NCI-H526 (cell line): ENCODE results near the gene TPM1.

ENCODE experiments used
- DNase-seq, 2 experiments: peaks; one replicate each; lab custom pipeline; 2025; lab: John Stamatoyannopoulos, UW

TPM1 gene

GRCh38 chr15:63042877-63043334 is 359 bp downstream of the TPM1 start:
- DNase-seq = peak; percentile 42 to 60

DNA sequence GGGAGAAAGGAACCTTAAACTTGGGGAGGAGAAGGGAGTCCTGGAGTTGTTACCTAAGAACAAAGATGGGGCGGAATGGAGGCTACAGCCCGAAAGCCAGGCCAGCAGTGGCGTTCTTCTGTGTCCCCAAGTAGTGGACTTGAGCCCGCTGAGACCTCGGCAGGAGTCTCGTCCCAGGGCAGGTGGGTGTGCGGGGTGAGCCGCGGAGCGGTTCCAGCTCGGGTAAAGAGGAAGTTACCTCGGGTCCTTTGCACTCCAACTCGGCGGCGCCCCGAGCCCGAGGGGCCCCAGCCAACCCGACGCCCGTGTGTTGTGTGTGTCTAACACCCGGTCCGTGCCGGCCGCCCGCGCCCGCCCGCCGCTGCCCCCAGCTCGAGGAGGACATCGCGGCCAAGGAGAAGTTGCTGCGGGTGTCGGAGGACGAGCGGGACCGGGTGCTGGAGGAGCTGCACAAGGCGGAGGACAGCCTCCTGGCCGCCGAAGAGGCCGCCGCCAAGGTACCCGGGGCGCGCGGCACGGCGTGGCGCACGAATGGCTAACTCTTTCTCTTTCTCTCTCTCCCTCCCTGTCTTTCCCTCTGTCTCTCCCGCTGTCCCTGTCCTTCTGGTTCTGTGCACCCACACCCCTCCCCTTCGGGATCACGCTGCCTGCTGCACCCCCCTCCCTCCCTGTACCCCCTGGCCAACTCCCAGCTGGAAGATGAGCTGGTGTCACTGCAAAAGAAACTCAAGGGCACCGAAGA is 959 bp downstream of the TPM1 start:
- DNase-seq = peak in 1 of 2 experiments; percentile 70

DNA sequence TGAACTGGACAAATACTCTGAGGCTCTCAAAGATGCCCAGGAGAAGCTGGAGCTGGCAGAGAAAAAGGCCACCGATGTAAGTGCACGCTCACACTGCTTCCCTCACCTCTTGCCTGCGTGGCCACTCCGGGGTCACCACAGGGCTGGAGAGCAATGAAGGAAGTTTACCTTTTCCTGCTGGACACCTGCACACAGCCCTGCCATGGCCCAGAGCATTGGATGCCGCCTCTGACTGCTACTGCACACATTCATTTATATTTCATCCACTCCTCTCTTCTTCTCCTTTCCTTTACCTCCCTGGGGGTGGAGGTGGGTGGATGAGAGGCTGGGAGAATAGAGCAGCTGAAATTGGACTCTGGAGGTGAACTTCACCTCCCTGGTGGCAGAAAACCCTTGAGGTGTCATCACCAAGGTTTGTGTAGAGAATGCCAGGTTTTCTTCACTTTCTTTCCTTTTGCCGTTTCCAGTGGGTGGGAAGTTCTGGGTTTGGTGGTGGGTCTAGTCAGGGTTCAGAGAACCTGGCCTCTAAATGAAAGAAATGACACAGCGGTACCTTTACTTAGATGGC is 1.6 kb downstream of the TPM1 start:
- peak in 1 of 2 experiments; percentile 47 for DNase-seq

GRCh38 chr15:63044645-63045464 is 2.3 kb downstream of the TPM1 start:
- peak in 1 of 2 experiments; percentile 52 for DNase-seq

GRCh38 chr15:63045465-63045840 is 2.9 kb downstream of the TPM1 start:
- DNase-seq = no peak

- DNase-seq = no peak
Observed at GRCh38 chr15:63045879-63046278, 3.3 kb downstream of the TPM1 start.

DNA sequence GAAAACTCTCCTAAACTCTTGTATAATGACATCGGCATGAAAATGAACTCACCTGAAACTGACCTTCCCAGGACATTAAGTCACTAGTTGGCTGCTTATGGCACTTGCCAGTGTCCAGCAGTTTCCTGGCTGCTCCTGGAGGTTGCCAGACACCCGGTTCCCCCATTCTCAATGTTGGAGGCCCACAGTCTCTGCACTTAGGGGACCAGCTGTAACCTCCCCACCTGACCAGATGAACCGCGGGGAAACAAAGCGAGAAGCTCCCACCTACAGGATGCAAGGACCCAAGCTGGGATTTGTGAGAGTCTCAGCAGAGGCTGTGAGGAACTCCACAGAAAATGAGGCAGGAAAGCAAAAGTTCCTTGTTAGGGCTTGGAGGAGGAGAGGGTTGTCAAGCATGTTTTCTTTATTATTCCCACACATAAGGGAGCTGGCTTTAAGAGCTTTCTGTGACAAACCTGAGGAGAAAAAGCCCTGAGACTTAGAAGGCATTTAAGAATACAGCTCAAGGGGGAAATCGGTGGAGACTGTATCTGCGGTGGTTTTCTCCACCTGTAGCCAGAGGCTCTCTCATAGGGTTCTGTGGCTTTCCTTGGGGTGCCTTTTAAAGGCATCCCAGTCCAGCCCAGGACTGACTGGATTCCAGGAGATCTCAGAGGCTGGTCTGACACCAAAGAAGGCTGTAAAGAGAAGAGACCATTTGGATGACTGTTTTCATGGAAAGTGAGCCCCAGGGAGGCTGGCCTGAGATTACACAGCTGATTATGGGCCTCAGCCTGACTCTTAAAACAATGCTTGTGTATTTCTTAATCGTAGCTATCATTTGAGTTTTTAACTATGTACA is 4.6 kb downstream of the TPM1 start:
- peak in 1 of 2 experiments; percentile 25 for DNase-seq

DNA sequence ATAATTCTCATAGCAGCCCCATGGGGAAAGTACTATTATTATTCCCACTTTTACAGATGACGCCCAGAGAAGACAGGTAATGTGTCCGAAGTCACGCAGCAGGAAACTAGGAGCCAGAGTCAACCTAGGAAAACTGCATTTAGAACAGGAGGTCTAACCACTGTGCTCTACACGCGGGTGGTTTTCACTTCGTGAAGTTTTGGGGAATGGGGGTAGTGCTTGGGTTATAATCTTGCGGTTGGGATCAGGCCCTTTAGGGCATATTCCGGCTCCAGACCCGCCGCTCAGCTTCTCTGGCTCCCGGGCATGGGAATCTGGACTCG is 5.2 kb downstream of the TPM1 start:
- no peak for DNase-seq

DNA sequence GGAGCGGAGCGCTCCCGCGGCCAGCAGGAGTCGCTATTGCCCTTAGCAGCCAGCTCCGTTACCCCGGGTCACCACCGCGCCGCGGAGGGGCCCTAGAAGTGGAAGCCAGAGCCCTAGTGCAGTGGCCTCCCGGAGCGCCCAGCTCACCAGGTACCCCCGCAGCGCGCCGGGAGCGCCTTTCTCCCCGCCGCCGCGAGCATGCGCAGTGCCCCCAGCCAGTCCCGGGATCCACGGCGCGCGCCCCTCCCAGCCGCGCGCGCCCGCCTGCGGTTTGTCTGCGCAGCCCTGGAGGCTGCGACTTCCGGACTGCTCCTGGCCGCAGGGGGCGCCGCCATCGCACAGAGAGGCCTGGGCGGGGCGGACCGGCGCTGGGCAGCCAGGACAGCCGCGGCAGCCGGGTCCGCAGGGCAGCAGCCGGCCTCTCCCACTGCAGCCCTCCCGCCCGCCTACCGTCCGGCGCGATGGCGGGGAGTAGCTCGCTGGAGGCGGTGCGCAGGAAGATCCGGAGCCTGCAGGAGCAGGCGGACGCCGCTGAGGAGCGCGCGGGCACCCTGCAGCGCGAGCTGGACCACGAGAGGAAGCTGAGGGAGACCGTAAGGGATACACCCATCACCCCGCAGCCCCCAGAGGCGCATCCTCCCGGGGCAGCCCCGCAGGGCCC is 5.7 kb downstream of the TPM1 start:
- peak; percentile 94 to 98 for DNase-seq

GRCh38 chr15:63048776-63049665 is 6.5 kb downstream of the TPM1 start:
- peak; percentile 80 to 91 for DNase-seq

DNA sequence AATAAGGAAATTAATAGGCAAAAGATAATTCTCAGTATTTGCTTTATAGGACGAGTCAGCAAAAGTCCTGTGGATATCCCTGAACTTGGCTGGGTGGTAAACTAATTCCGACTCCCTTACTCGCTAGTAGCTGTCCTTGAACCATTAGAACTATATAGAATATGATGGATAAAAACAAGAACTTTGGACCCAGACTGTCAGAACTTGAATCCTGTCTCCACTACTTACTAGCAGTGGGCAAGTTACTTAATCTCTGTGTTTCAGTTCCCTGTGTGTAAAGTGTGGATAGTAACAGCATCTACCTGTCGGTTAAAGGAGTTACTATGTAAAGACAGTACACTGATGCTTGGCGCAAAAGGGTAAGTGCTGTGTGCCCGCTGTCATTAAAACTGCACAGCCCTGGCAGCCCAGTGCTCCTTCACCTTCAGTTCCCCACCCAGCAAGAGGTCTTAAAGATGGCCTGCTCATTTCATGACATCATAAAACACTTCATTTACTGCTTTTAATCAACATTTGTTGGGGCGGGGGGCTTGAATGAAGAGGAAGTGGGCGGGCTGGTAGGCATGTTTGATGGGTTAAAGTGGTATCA is 7.3 kb downstream of the TPM1 start:
- DNase-seq = peak in 1 of 2 experiments; percentile 45

DNA sequence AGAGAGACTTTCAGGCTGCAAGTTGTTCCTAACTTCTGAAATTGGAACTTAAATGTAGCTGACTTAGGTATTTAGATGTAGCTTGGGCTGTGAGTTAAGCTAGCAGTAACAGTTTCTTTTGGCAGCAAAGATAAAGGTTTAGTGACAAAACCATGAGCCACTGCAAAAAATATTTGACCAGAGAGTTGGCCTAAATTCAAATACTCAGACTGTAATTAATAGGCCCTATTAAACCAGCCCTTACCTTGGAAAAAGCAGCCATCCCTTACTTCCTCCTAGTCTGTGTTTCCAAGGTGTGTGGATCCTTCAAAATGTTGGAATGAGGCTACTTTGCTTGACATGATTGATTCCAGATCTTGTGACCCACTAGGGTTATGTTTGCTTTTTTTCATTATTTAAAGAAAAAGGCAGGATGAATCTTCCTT is 8.2 kb downstream of the TPM1 start:
- DNase-seq = peak in 1 of 2 experiments; percentile 29

- peak; percentile 96 to 97 for DNase-seq
Observed at GRCh38 chr15:63051156-63052066, 8.9 kb downstream of the TPM1 start.

GRCh38 chr15:63052077-63052841 is 9.7 kb downstream of the TPM1 start:
- DNase-seq = peak in 1 of 2 experiments; percentile 15

- DNase-seq = peak; percentile 88 to 91
Observed at GRCh38 chr15:63052961-63053698, 10.6 kb downstream of the TPM1 start.

- DNase-seq = peak in 1 of 2 experiments; percentile 24
Observed at GRCh38 chr15:63054281-63054683, 11.7 kb downstream of the TPM1 start.

- DNase-seq = peak; percentile 59 to 73
Observed at GRCh38 chr15:63054985-63055384, 12.4 kb downstream of the TPM1 start.
